HFF-Myc (cell line): Measurements from ENCODE around the gene IRAK3.

Experiments used
- DNase-seq: peaks from one replicate; pipeline ENCODE4 v3.0.0-alpha.2; 2011; ENCODE audit warnings: low read depth; ENCODE audit errors: extremely low read depth
- H3K4me3 ChIP-seq: replicated peaks from 2 replicates; pipeline ENCODE4 v1.5.1; 2011; ENCODE audit warnings: low read depth, mild to moderate bottlenecking, control low read depth, low read length
- TF ChIP-seq, protein P1 (sequence below): IDR thresholded peaks from 2 replicates; pipeline ENCODE4 v1.5.1; 2012; ENCODE audit warnings: mild to moderate bottlenecking, low read depth, low read length, control low read depth; ENCODE audit errors: missing control alignments

The IRAK3 gene

GRCh38 chr12:66195242-66195641 lies 6.2 kb downstream of the IRAK3 start:
- DNase-seq = no peak
- TF ChIP-seq, protein P1, sequence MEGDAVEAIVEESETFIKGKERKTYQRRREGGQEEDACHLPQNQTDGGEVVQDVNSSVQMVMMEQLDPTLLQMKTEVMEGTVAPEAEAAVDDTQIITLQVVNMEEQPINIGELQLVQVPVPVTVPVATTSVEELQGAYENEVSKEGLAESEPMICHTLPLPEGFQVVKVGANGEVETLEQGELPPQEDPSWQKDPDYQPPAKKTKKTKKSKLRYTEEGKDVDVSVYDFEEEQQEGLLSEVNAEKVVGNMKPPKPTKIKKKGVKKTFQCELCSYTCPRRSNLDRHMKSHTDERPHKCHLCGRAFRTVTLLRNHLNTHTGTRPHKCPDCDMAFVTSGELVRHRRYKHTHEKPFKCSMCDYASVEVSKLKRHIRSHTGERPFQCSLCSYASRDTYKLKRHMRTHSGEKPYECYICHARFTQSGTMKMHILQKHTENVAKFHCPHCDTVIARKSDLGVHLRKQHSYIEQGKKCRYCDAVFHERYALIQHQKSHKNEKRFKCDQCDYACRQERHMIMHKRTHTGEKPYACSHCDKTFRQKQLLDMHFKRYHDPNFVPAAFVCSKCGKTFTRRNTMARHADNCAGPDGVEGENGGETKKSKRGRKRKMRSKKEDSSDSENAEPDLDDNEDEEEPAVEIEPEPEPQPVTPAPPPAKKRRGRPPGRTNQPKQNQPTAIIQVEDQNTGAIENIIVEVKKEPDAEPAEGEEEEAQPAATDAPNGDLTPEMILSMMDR = no peak

DNA sequence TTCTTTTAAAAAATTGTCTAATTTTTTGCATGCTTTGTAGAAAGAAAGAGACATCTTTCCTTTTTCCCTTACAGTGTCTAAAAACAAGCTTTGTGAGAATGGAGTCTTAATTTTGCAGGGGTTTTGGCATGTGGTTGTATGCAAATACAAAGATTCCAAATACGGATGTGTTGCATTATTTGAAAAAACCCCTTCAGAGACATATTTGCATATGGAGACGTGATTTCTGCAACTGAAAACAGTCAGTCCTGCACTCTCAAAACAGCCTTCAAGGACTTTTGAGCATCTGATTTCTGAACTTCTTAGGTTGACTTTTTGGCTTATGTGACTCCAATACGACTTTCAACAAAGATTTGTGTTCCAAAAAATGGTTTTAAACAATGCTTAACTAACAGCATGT lies 7.8 kb downstream of the IRAK3 start:
- TF ChIP-seq, protein P1 = no peak
- DNase-seq = no peak
- no peak overlapping the region for H3K4me3 ChIP-seq

More at GRCh38 chr12:66195242-66195641, 6.2 kb downstream of the IRAK3 start:
- no peak overlapping the region for H3K4me3 ChIP-seq

DNA sequence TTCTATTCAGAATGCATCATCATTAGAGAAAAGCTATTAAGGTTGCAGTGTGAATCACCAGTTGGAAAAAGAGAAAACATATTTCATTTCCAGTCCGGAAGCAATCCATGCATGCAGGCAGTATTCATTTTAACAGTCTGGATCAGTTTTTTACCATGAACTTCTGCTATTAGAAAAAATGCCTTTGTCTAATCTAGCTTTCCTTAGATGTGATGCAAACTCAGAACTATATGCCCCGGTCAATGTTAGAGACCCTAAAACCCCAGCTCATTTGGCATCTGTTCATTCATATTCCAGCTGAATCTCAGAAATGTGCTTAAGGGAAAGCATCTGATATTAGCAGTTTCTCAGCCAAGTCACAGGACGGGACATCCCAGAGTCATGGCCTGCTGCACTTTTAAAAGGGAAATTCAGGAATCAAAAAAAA lies 8.5 kb downstream of the IRAK3 start:
- no peak overlapping the region for H3K4me3 ChIP-seq
- TF ChIP-seq, protein P1 = no peak
- no peak for DNase-seq

GRCh38 chr12:66199141-66199540 lies 10.1 kb downstream of the IRAK3 start:
- TF ChIP-seq, protein P1 = no peak
- DNase-seq = no peak
- H3K4me3 ChIP-seq = no peak overlapping the region

DNA sequence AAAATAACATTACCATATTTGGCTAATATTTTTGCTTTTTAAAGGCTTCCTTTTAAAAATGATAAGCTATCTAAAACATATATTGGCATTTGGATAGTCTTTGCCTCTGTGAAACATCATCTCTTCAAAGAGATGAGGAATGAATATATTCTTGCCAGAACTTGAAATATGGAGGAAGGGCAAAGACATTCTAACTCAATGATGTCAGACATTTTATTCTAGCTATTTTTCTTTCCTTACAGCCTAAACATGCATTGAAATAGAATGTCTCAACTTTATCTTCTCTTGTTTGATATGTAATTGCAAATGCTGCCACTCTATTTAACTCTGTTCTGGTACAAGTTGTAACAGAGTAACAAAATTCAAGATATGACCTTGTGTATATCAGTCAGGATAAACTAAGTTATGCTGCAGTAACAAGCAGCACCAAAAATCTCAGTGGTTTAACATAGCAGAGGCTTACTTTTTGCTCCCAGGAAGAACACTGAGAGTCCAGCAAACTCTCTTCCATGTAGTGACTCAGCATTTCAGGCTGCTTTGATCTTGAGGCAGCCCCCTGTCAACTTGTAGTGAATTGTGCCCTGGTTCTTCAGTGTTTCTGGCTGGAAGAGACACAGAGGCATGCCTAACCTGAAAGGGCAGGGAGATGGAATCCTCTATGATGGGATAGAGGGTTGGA lies 11.0 kb downstream of the IRAK3 start:
- no peak for DNase-seq
- TF ChIP-seq, protein P1 = no peak

DNA sequence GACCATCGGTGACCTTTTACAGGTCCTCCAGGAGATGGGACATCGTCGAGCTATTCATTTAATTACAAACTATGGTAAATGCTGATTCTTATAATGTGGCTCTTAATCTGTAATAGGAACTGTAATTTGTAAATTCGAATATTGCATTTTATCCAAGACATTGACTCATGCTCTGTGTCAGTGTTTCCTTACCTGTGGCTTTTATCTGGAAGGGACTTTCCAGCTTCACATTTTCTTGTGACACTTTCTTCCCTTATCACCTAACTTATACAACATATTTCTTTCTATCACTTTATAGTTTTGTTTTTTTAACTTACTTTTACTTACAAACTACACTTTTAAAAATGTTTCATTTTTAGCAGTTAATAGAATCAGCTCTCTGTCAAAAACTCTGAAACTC lies 14.8 kb downstream of the IRAK3 start:
- DNase-seq = no peak
- TF ChIP-seq, protein P1 = no peak
- H3K4me3 ChIP-seq = no peak overlapping the region

More for the DNA sequence above, 11.0 kb downstream of the IRAK3 start:
- H3K4me3 ChIP-seq = no peak overlapping the region

GRCh38 chr12:66206141-66206540 lies 17.1 kb downstream of the IRAK3 start:
- TF ChIP-seq, protein P1 = no peak
- H3K4me3 ChIP-seq = no peak overlapping the region
- DNase-seq = no peak
